Omental fat pad (tissue), 4 donors: ENCODE data around the gene LIMCH1. TPM values are rescaled to one million over a fixed set of nuclear protein-coding genes. Genes with fewer than 3 reads are reported as not detected.

ENCODE experiments used
- ATAC-seq: fragments of 150-250 bp; one replicate; pipeline ENCODE4 v1.9.1; 2016; ENCODE audit warnings: mild to moderate bottlenecking, moderate library complexity; ENCODE audit not compliant: low FRiP score
- DNase-seq: peaks from one replicate; pipeline ENCODE4 v3.0.0-alpha.2; 2019; ENCODE audit warnings: low spot score
- total RNA-seq, 4 donors: library from RNA; depleted of rRNA; stranded (reverse); fragments of >200 nt; gene quantifications; one replicate each; pipeline ENCODE4 v1.1.0, GENCODE V29; 2016
- TF ChIP-seq, protein P1 (sequence below), 3 donors: fragments of 450-650 bp; IDR thresholded peaks; one replicate each; pipeline ENCODE4 v1.5.1; 2016 to 2017; ENCODE audit warnings: antibody characterized with exemption in 3 of 3, mild to moderate bottlenecking in 3 of 3, moderate library complexity in 2 of 3

The LIMCH1 gene
- total RNA-seq, 4 donors from 2014 or later, result 29.4 to 112 (median 44.9) TPM

DNA sequence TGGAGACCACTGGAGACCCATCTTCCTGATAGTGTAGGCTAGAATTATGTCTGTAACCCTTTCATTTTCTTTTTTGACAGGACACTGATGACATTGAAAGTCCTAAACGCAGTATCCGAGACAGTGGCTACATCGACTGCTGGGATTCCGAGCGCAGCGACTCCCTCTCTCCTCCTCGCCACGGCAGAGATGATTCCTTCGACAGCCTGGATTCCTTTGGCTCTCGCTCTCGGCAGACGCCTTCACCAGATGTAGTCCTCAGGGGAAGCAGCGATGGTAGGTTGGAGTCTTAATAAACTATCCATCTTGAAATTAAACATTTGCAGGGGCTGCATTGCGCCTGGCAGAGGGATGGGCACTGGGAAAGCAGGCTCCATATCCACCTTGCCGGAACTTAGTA lies 75.4 kb downstream of the LIMCH1 start:
- TF ChIP-seq, protein P1, sequence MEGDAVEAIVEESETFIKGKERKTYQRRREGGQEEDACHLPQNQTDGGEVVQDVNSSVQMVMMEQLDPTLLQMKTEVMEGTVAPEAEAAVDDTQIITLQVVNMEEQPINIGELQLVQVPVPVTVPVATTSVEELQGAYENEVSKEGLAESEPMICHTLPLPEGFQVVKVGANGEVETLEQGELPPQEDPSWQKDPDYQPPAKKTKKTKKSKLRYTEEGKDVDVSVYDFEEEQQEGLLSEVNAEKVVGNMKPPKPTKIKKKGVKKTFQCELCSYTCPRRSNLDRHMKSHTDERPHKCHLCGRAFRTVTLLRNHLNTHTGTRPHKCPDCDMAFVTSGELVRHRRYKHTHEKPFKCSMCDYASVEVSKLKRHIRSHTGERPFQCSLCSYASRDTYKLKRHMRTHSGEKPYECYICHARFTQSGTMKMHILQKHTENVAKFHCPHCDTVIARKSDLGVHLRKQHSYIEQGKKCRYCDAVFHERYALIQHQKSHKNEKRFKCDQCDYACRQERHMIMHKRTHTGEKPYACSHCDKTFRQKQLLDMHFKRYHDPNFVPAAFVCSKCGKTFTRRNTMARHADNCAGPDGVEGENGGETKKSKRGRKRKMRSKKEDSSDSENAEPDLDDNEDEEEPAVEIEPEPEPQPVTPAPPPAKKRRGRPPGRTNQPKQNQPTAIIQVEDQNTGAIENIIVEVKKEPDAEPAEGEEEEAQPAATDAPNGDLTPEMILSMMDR (IDR thresholded peaks at IDR 0.05), result no peak
- no peak for DNase-seq
- ATAC-seq, result peak; percentile 31

DNA sequence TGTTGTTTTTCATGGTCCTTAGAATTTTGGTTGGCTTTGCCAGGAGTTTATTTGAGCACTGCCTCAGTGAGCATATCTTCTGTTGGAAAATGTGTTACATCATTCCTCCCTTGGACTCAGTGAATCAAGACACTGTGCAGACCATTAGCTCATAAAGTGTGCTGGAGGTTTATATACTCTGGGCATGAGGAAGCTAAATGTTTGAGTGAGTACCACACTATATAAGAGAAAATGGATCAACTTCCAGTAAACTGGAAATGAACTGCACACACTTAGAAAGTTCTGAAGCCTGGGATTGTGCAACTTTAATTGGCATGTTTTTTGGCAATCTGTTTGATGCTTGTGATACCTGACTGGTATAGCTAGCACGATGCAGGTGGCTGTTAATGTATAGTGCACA lies 75.9 kb downstream of the LIMCH1 start:
- TF ChIP-seq, protein P1 (IDR thresholded peaks at IDR 0.05), result no peak
- DNase-seq, result no peak
- peak; percentile 63 for ATAC-seq

DNA sequence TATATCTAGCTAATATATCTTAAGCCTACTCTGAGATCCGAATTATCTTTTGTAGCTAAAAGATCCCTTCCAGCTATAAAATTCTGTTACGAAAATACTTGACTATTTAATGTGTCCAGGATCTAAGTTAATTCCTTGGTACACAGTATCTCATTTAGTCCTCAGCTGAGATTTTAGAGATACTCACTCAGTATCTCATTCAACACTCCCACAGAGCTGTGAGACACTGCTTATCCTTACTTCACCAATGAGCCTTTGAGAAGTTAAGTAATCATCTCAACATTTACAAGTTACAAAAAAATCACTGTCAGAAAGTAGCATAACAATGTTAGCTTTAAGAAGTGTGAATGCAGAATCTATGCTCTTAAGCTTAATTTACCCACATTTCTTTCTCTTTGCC lies 76.6 kb downstream of the LIMCH1 start:
- TF ChIP-seq, protein P1 (IDR thresholded peaks at IDR 0.05), result no peak
- ATAC-seq (no peak), DNase-seq (no peak)

DNA sequence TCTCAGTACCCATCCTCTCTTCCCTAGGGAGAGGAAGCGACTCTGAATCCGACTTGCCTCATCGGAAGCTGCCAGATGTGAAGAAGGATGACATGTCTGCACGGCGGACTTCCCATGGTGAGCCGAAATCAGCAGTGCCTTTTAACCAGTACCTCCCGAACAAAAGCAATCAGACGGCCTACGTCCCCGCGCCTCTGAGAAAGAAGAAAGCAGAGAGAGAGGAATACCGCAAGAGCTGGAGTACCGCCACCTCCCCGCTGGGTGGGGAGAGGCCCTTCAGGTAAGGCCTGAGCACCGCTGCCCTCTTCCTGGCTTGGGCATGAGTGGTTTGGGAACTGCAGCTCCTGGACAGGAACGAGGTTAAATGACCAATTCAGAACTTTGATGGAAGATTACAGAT lies 81.2 kb downstream of the LIMCH1 start:
- TF ChIP-seq, protein P1 (IDR thresholded peaks at IDR 0.05), result no peak

DNA sequence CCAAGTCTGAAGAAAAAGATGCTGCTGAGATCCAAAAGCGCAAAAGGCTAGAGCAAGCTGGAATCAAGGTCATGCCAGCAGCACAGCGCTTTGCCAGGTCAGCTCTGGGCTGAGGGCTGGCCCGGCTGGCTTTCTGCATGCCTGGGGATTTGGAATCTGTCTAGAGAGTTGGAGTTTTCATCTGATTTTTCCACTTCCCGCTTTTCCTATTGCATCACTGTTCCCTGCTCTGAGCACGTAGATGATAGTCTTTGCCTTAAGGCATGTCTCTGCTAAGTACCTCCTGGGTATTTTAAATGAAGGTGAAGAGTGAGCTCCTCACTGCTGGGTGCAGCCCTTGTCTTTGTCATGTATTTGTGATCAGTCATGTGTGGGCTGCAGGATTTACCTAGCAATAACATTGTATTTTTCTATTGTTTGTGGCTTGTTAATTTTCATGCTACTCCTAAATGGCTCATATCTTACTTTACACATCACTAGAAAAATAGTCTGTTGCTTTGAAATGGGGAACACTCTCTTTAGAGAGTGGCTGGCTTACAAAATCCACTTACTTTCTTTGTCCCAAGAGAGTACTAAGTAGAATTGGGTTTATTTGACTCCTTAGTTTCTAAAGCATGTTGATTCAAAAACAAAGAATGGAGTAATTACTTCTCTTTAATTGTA lies 82.8 kb downstream of the LIMCH1 start:
- ATAC-seq (no peak), DNase-seq (no peak)
- TF ChIP-seq, protein P1 (IDR thresholded peaks at IDR 0.05), result no peak

More for the DNA sequence above, 81.2 kb downstream of the LIMCH1 start:
- ATAC-seq, result no peak
- DNase-seq, result no peak

DNA sequence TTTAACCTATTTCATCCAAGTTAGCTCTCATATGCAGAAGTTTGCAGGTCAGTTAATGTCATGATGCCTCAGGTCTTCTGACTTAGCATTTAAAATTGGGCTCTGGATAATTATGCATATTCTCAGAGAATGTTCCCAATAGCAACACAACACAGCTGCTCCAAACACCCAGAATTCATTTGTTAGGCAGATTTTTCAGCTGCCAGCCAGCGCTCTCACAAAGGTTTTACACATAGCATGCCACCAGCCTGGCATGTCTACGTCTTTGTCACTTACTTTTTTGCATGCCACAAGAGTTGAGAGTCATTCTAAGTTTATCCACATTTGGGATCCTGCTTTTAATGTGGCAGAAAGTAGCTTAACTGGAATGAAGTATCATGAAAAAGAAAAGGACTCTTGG lies 84.8 kb downstream of the LIMCH1 start:
- TF ChIP-seq, protein P1 (IDR thresholded peaks at IDR 0.05), result no peak
- DNase-seq, result no peak
- no peak for ATAC-seq

DNA sequence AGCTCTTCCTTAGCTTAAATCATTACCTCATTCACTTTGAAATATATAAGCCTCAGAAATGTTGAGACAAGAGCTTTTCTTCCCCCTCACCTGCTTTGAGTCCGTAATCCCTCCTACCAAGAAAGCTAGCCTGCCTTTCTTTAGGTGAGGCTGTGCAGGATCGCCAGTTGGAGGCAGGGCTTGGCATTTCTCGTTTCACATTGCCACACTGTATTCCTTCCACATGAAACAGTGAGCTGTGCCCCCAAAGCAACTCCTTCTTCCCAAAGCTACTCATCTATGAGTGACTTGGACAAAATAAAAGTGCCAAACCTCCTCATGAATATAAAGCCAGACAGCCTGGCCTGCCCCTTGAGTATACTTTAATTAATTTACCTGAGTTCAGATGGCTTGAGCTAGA lies 86.8 kb downstream of the LIMCH1 start:
- ATAC-seq (no peak), DNase-seq (no peak)
- TF ChIP-seq, protein P1 (IDR thresholded peaks at IDR 0.05), result no peak
